Muscle of back (tissue), 13 donors: ENCODE measurements around the gene RPL18. TPM values are rescaled to one million over a fixed set of nuclear protein-coding genes. Genes with fewer than 3 reads are reported as not detected.
"Not testable (repeated sequence)": the region's sequence is repeated elsewhere in the genome, so short reads cannot be mapped to it uniquely, and the experiment has no call there.

Source experiments
- DNase-seq, 3 donors: peaks; one replicate each; pipeline versions ENCODE4 v3.0.0 to v3.0.0-alpha.2; 2013
- long read RNA-seq, 9 donors: transcript quantifications; one replicate each; lab custom pipeline, GENCODE V29; 2026
- polyA plus RNA-seq, 10 donors: library from polyadenylated mRNA; unstranded; fragments of 120-200 nt; gene quantifications; one replicate each; pipeline ENCODE4 v1.2.1, GENCODE V29; 2013; ENCODE audit not compliant: insufficient read length in 10 of 10

The RPL18 gene
- polyA plus RNA-seq = 1,000 to 10,000 TPM; 1,102 to 2,024 (median 1,616) TPM
- long read RNA-seq, donor 1, transcript RPL18-208 (7 exons, 1,004 nt) = major isoform, 689 of 996 reads
- long read RNA-seq, donor 1, transcript RPL18-207 (2 exons, 666 nt) = minor isoform, 17 of 996 reads
- long read RNA-seq, donor 1, transcript RPL18-205 (6 exons, 1,036 nt) = minor isoform, 19 of 996 reads
- long read RNA-seq, donor 1, transcript RPL18-201 (6 exons, 612 nt) = minor isoform, 109 of 996 reads
- long read RNA-seq, donor 1, partial matches to known transcripts = 144 of 996 reads
- long read RNA-seq, donor 1, other reads (novel, unspliced or antisense) = 0 of 996 reads
- long read RNA-seq, donor 2, transcript RPL18-208 (7 exons, 1,004 nt) = major isoform, 381 of 591 reads
- long read RNA-seq, donor 2, transcript RPL18-205 (6 exons, 1,036 nt) = minor isoform, 16 of 591 reads
- long read RNA-seq, donor 2, transcript RPL18-201 (6 exons, 612 nt) = minor isoform, 56 of 591 reads
- long read RNA-seq, donor 2, transcript RPL18-207 (2 exons, 666 nt) = minor isoform, 23 of 591 reads
- long read RNA-seq, donor 2, partial matches to known transcripts = 96 of 591 reads
- long read RNA-seq, donor 2, other reads (novel, unspliced or antisense) = 0 of 591 reads
- long read RNA-seq, donor 3, partial matches to known transcripts = 0 of 4 reads
- long read RNA-seq, donor 3, other reads (novel, unspliced or antisense) = 0 of 4 reads
- long read RNA-seq, donor 4, transcript RPL18-201 (6 exons, 612 nt) = minor isoform, 42 of 545 reads
- long read RNA-seq, donor 4, transcript RPL18-205 (6 exons, 1,036 nt) = minor isoform, 10 of 545 reads
- long read RNA-seq, donor 4, transcript RPL18-203 (1 exons, 3,844 nt) = minor isoform, 8 of 545 reads
- long read RNA-seq, donor 4, transcript RPL18-208 (7 exons, 1,004 nt) = major isoform, 359 of 545 reads
- long read RNA-seq, donor 4, partial matches to known transcripts = 104 of 545 reads
- long read RNA-seq, donor 4, other reads (novel, unspliced or antisense) = 5 of 545 reads
- long read RNA-seq, donor 5, transcript RPL18-201 (6 exons, 612 nt) = minor isoform, 86 of 791 reads
- long read RNA-seq, donor 5, transcript RPL18-207 (2 exons, 666 nt) = minor isoform, 18 of 791 reads
- long read RNA-seq, donor 5, transcript RPL18-208 (7 exons, 1,004 nt) = major isoform, 510 of 791 reads
- long read RNA-seq, donor 5, transcript RPL18-203 (1 exons, 3,844 nt) = minor isoform, 8 of 791 reads
- long read RNA-seq, donor 5, partial matches to known transcripts = 145 of 791 reads
- long read RNA-seq, donor 5, other reads (novel, unspliced or antisense) = 5 of 791 reads
- long read RNA-seq, donor 6, transcript RPL18-208 (7 exons, 1,004 nt) = major isoform, 559 of 890 reads
- long read RNA-seq, donor 6, transcript RPL18-207 (2 exons, 666 nt) = minor isoform, 15 of 890 reads
- long read RNA-seq, donor 6, transcript RPL18-203 (1 exons, 3,844 nt) = minor isoform, 14 of 890 reads
- long read RNA-seq, donor 6, transcript RPL18-201 (6 exons, 612 nt) = minor isoform, 105 of 890 reads
- long read RNA-seq, donor 6, partial matches to known transcripts = 169 of 890 reads
- long read RNA-seq, donor 6, other reads (novel, unspliced or antisense) = 9 of 890 reads
- long read RNA-seq, donor 7, transcript RPL18-208 (7 exons, 1,004 nt) = major isoform, 390 of 552 reads
- long read RNA-seq, donor 7, transcript RPL18-207 (2 exons, 666 nt) = minor isoform, 8 of 552 reads
- long read RNA-seq, donor 7, transcript RPL18-201 (6 exons, 612 nt) = minor isoform, 50 of 552 reads
- long read RNA-seq, donor 7, transcript RPL18-205 (6 exons, 1,036 nt) = minor isoform, 17 of 552 reads
- long read RNA-seq, donor 7, partial matches to known transcripts = 66 of 552 reads
- long read RNA-seq, donor 7, other reads (novel, unspliced or antisense) = 8 of 552 reads
- long read RNA-seq, donor 8, transcript RPL18-203 (1 exons, 3,844 nt) = minor isoform, 11 of 677 reads
- long read RNA-seq, donor 8, transcript RPL18-207 (2 exons, 666 nt) = minor isoform, 16 of 677 reads
- long read RNA-seq, donor 8, transcript RPL18-201 (6 exons, 612 nt) = minor isoform, 78 of 677 reads
- long read RNA-seq, donor 8, transcript RPL18-208 (7 exons, 1,004 nt) = major isoform, 405 of 677 reads
- long read RNA-seq, donor 8, partial matches to known transcripts = 142 of 677 reads
- long read RNA-seq, donor 8, other reads (novel, unspliced or antisense) = 7 of 677 reads
- long read RNA-seq, donor 9, transcript RPL18-208 (7 exons, 1,004 nt) = major isoform, 49 of 80 reads
- long read RNA-seq, donor 9, transcript RPL18-201 (6 exons, 612 nt) = minor isoform, 12 of 80 reads
- long read RNA-seq, donor 9, partial matches to known transcripts = 9 of 80 reads
- long read RNA-seq, donor 9, other reads (novel, unspliced or antisense) = 0 of 80 reads

DNA sequence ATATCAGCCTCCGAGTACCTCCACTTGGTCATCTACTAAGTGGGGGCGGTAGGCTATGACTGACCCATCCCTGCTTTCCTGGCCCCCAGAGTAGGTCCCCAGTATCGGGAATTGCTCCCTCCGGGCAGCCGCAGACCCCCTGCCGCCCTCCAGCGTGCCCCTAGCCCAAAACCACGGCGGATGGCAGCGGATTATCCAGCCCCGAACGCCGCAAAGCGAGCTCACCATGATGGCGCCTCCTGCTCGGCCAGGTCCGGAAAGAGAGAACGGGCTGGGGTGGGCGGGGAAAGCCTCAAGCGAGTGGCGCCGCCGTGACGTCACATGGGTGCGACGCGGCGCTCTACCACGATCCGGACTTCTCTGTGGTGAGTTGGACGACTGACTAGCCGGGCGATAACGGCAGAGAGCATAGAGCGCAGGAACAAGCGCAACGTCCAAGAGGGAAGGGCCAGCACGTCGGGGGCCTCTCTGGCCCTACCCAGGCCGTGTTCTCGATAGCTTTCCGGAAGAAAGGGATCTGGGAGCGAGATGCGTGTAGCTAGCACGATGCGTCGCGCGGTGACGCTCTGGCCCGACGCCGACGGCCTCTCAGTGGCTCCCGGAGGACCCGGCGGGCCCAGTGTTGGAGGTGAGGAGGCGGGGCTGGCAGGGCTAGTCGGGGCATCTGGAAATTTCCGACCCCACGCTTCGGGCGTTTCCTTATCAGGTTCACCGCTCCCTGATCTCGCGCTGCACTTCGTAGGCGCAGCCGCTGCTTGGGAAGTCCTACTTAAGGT, at the start of gene RPL18, which contains the start of gene SPHK2:
TSS of gene RPL18 (minus strand) at position 263 of the 776 bp plus-strand sequence. CDS start at position 228, 35 bp downstream.
TSS of gene SPHK2 (plus strand) at position 591 of the 776 bp plus-strand sequence. CDS start 1,009 bp downstream, outside the sequence.
- DNase-seq = peak; percentile 99 to 100 (median 100)

DNA sequence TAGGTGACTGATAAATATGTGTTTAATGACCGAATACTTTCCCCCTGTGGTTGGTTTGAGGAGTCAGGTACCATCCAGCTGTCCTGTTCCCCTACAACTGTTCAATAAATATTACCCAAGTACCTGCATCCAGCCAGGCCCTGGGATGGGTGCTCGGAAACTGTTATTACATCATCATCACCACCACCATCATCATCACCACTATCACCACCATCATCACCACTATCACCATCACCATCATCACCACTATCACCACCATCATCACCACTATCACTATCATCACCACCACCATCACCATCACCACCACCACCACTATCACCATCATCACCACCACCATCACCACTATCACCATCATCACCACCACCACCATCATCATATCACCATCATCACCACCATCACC, 49.8 kb upstream of the RPL18 start:
- DNase-seq = no peak

DNA sequence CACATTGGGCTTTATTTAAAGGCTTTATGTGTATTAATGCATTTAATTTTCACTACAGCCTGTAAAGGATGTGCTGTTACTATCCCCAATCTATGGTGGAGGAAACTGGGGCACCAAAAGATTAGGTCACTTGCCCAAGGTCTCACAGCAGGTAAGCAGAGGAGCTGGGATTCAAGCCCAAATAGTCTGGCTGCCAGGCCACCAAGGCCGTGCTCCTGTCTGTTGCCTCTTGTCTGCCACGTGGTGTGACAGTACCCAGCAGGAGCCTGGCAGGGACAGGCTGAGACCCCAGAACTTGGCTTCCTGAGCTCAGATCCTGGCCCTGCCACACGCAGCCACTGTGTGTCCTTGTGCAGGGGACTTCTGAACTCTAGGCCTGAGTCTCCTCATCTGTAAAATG, 49.4 kb upstream of the RPL18 start:
- DNase-seq = no peak

DNA sequence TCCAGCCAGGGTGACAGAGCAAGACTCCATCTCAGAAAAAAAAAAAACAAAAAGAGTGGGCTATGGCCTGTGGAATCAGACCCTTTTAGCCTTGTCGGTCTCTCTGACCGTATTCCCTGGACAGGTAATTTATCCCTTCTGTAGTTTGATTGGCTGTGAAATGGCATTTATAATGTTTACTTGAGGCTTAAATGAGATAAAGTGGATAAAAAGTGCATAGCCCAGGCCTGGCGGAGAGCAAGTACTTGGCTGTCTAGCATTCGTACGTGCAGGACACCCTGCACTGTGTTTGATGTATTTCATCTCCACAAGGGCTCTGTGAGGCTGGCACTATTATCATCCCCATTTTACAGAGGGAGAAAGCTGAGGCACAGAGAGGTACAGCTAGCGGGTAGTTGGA, 46.8 kb upstream of the RPL18 start:
- DNase-seq = no peak

DNA sequence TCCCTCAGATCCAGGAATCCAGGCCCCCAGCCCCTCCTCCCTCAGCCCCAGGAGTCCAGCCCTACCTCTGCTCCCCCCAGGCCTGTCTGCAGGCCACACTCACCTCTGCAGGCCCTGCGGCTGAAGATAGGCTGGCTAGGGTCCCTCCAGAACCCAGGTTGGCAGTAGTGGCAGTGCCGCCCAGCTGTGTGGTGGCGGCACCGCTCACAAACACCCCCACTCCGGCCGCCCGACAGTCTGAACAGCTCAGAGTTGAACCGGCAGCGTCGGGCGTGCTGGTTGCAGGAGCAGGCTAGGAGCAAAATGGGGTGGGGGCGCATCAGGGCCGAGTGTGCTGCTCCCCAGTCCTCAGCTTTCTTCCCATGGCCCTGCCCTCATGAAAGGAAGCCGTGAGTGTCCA, 45.5 kb upstream of the RPL18 start:
- DNase-seq = no peak

DNA sequence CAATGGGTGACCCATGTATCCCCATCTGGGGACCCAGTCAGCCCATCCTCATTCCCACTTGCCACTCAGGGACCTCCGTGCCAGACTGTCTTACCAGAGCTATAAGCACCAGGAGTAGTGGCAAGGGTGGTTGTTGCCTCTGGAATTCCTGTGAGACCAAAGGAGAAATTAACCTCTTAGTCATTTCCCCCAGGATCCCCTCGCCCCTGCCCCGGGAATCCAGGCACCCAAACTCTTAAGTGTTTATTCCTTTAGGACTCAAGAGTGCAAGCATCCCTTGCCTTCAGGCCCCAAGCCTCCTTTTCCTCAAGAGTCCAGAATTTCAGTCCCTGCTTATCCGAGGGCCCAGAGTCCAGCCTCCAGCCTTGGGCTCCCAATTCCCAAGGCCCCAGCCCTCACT, 44.7 kb upstream of the RPL18 start:
- DNase-seq = no peak

DNA sequence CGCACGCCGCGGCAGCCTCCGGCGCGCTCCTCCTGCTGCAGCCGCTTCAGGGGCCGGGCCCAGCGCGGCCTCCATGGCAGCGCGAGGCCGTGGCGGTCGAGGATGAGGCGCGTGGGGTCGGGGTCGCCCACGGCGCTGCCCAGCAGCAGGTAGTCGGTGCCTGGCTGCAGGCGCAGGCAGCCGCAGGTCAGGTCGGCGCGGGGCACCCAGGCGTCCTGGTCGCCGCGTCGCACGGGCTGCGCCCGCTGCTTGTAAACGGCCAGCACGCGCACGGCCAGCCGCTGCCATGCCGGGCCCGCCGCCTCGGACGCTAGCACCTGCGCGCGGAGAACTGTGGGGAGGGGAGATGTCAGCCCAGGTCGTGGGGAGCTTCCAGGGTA, 42.7 kb upstream of the RPL18 start:
- no peak for DNase-seq

DNA sequence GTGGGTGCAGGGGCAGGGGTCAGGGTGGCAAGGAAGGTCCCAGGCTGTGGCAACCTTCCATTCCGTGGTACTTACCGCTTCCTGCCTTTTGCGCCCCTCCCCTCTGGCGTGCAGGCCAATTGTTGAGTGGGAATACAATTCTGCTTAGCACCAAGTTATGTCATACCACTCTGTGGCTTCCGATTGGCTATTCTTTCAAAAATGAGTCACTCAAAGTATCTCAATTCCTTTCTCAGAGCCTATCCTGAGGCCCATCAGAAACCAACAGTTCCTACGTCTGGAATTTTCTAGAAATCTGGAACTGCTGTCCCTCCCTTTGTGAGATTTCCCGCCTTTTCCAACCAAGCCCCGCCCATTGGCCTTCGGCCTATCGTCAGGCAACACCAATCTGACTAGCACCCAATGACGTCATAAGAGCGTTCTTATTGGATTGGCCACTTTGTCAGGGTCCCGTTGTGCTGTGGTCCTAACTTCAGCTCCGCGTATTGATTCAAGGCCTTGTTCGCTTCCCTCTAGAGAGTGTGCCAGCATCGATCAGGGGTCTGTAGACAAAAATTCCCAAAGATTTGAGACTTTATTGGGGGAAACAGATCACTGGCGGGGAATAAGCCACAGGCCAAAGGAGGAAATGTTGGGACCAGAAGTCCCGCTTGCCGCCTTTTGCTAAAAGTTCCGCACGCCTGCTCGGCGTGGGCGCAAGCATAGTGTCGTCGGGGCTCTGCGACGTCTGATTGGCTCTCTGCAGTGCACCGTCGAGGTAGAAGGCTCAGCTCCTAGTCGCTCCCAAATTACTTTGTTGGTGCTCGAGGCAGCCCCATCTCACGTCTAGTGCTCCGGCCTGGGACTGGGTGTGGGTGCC, 42.1 kb upstream of the RPL18 start:
- peak; percentile 78 to 91 (median 86) for DNase-seq

DNA sequence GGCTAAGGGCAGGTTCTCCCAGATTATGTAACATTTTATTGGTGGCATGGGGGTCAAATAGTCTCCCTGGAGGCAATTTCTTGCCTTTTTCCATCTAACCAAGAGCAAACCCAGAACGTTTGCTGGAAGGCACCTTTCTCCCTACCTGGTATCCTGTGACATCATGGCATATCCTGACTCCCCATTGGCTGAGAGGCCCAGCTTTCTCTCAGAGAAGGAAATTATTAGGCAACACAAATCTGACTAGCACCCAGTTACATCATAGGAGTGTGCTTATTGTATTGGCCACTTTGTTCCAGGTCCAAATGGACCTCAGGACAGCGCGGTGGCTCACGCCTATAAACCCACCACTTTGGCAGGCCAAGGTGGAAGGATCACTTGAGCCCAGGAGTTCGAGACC, 40.8 kb upstream of the RPL18 start:
- no peak for DNase-seq

DNA sequence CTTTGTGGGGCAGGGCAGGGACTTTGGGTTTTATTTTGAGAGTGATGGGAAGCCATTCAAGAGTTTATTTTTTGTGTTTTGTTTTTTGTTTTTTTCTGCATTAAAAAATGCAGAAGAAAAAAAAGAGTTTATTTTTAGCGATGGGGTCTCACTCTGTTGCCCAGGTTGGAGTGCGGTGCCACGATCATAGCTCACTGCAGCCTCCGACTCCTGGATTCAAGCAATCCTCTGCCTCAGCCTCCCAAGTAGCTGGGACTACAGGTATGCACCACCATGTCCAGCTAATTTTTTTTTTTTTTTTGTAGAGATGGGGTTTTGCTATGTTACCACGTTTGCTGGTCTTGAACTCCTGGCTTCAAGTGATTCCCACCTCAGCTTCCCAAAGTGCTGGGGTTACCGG, 39.5 kb upstream of the RPL18 start:
- no peak for DNase-seq

DNA sequence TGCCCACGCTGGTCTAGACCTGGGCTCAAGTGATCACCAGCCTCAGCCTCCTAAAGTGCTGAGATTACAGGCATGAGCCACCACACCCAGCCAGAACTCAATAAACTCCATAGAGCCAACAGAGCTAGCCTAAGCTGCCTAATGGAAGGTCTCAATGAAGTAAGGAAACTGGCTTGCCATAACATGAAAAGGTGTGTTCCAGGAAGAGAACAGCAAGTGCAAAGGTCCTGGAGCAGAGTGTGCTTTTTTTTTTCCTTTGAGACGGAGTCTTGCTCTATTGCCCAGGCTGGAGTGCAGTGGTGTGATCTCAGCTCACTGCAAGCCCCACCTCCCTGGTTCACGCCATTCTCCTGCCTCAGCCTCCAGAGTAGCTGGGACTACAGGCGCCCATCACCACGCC, 38.9 kb upstream of the RPL18 start:
- not testable (repeated sequence) for DNase-seq

DNA sequence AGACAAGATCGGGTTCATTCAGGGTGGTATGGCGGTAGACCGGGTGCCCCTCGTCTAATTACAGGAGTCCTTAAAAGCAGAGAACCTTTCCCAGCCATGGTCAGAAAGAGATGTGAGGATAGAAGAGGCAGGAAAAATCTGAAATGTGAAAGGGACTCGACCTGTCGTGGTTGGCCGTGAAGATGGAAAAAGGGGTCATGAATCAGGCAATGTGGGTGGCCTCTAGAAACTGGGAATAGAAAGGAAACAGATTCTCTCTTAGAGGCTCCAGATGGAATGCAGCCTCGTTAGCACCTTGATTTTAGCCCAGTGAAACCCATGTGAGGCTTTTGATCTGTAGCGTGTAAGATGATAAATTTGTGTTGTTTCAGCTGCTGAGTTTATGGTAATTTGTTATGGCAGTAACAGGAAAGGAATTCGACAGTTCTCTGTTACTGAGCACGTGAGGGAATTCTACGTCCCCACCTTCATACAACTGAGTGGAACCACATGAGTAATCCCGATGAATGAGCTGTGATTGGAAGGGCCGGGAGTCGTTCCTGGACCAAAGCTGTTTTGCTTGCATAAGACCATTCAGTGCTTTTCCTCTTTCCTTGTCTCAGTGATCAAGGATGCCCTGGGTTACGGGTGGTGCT, 38.0 kb upstream of the RPL18 start:
- peak in 2 of 3 donors; percentile 68 to 73 for DNase-seq

DNA sequence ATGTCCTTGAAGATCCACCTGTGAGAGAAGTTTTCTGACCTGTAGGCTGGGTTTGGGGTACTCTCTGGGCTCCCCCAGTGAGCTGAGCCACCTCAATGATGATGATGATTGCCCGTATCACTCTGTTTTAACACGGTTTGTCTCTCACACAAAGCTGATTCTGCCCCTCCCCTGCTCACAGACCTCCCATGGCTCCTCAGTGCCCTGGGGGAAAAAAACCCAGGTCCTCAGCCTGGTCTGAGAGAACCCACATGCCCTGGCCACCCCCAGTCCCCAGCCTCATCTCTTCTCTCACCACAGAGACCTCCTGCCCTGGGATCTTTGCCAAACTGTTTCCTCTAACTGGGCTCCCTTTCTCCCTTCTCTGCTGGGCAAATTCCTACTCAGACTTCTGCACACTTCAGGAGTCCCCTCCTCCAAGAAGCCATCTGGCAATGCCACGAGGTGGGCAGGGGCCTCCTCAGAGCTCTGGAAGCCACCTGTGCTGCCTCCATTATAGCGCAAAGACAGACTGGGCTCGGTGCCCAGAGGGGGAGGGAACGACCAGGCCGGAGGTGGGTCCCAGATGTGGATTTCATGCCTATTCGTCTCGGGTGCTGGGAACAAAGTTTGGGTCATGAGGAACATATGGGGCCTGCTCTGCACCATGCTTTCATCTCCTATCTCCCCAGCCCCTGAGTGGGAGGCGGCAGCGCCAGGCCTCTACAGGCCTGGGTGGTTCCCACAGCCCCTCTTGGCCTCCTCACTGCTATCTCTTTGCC, 35.5 kb upstream of the RPL18 start:
- DNase-seq = peak in 1 of 3 donors; percentile 74

DNA sequence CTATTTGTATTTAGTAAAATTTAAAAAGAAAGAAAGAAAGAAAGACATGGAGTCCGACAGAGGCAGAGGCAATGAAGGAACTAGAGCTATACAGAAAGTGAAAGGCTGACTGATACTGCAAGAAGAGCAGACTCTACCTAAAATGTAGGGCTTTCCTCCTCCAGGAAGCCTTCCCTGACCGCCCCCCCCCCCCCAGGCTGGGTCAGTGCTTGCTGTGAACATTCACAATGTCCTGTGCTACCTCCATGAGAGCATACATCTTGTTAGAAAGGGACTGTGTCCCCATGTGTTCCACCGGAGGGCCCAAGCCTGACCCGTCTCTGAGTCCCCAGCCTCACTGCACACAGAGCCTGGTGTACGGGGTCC, 32.7 kb upstream of the RPL18 start:
- no peak for DNase-seq

DNA sequence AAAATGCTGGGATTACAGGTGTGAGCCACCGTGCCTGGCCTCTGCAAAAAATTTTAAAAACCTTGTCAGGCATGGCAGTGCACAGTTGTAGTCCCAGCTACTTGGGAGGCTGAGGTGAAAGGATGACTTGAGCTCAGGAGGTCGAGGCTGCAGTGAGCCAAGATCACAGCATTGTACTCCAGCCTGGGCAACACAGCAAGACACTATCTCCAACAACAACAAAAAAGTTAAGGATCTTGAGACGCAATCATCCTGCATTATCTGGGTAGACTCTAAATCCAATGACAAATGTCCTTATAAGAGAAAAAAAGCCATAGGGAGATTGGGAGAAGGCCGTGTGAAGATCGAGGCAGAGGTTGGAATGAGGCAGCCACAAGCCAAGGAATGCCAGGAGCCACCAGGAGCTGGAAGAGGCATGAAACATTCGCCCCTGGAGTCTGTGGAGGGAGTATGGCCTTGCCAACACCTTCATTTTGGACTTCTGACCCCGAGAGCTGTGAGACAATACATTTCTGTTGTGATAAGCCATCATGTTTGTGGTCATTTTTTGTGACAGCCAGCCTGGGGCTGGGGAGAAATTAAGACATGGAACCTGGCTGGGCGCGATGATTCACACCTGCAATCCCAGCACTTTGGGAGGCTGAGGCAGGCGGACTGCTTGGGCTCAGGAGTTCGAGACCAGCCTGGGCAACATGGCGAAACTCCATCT, 32.1 kb upstream of the RPL18 start:
- no peak for DNase-seq

DNA sequence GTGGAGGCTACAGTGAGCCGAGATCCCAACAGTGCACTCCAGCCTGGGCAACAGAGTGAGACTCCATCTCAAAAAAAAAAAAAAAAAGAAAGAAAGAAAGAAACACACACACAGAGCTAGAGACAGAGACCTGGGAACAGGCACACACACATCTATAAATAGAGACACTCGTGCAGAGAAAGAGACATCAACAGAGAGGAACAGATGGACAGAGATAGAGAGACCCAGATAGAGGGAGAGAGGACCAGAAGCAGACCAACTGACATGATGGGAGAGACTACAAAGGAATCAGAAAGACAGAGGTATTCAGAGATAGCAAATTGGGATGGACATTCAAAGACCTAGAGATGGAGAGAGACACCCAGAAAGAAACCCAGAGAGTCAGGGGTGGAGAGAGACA, 29.2 kb upstream of the RPL18 start:
- no peak for DNase-seq
